Stimulated activated CD4-positive, alpha-beta T cell treated with anti-CD3 and anti-CD28 coated beads, TNF-alpha, amount 100 ng/mL, for 24 hours (primary cell): ENCODE measurements around the gene CACNG7.
"Not testable (repeated sequence)": the region's sequence is repeated elsewhere in the genome, so short reads cannot be mapped to it uniquely, and the experiment has no call there.

ENCODE experiments used
- DNase-seq, 3 experiments: peaks; one replicate each; pipeline ENCODE4 v3.0.0-alpha.2; 2020; ENCODE audit warnings: low read depth in 3 of 3

Gene CACNG7

DNA sequence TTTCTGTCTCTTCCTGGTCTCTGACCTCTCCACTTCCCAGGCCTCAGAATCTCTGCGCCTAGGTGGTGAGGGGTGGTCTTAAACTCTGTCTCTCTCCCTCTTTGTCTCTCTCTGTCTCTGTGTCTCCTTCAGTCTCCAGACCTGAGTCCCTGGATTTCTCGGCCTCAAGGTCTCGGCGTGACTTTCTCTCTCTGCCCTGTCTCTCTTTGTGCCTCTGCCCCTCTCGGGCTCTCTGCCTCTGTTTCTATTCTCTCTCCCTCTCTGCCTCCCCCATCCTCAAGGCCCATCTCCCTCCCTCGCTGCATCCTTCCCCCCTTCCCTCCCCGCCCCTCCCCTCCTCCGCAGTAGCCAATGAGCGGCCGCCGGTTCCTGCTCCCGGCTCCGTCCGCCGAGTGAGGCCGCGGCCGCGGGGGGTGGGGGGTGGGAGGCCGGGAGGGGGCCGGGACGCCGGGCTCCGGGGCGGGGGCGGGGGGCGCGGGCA, at the start of gene CACNG7:
CACNG7 (plus strand) TSS at position 344 of the 481 bp plus-strand sequence. CDS start 3,554 bp downstream, outside the sequence.
- DNase-seq, result no peak

DNA sequence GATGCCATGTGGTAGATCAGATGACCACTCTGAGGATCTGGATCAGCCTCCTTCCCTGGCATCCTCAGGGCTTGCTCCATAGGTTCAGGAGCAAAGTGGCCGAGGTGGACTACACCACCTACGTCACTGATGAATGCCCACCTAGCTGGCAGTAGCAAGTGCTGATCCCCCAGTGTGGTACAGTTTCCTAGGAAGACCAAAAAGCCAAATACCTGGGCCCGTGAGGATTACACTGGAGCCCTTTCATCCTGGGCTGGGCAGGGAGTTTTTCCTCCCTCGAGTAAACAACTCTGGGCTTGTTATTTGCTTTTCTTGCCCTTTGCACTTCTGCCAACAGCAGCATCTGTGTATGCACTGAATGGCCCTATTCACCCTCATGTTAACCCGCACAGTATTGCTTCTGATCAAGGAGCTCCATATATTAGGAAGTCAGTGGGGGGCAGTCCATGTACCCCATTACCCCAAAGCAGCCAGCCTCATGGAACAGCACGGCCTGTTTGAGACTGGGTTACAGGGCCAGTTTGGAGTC, 44.7 kb upstream of the CACNG7 start:
- DNase-seq, result no peak

DNA sequence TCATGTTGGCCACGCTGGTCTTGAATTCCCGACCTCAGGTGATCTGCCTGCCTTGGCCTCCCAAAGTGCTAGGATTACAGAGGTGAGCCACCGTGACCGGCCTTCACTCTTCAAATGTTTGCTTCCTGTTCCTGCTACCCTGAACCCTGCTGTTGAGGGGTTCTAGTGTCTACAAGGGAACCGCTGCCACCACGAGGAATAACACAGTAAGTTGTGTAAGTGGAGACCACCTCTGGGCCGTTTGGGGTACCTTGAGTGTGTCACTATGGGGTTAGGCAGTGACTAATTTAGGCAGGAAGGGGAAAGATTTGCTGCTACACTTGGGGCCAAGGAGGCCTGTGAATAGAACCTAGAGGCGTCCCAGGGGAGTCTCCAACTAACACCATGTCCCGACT, 43.6 kb upstream of the CACNG7 start:
- no peak for DNase-seq

- DNase-seq, result peak in 1 of 3 experiments; percentile 56
Measured at GRCh38 chr19:53865918-53866864, 42.9 kb upstream of the CACNG7 start.

- no peak for DNase-seq
Measured at GRCh38 chr19:53866865-53867224, 42.2 kb upstream of the CACNG7 start.

GRCh38 chr19:53867225-53868090, 41.6 kb upstream of the CACNG7 start, which contains the start of gene MYADM:
Gene MYADM, plus strand, starts transcription at chr19:53867883. Its CDS starts 5,647 bp downstream, at chr19:53873530.
- peak; percentile 95 to 98 (median 96) for DNase-seq

- no peak for DNase-seq
Measured at GRCh38 chr19:53868091-53868891, 40.8 kb upstream of the CACNG7 start.

- peak; percentile 46 to 86 (median 47) for DNase-seq
Measured at GRCh38 chr19:53868892-53869804, 39.9 kb upstream of the CACNG7 start.

GRCh38 chr19:53869805-53870484, 39.1 kb upstream of the CACNG7 start:
- not testable (repeated sequence) for DNase-seq

GRCh38 chr19:53870485-53870844, 38.6 kb upstream of the CACNG7 start:
- DNase-seq, result no peak

GRCh38 chr19:53871454-53871853, 37.6 kb upstream of the CACNG7 start:
- DNase-seq, result no peak

GRCh38 chr19:53872762-53873161, 36.3 kb upstream of the CACNG7 start:
- DNase-seq, result no peak

- no peak for DNase-seq
Measured at GRCh38 chr19:53873773-53874605, 35.1 kb upstream of the CACNG7 start.

- no peak for DNase-seq
Measured at GRCh38 chr19:53874606-53874990, 34.5 kb upstream of the CACNG7 start.

DNA sequence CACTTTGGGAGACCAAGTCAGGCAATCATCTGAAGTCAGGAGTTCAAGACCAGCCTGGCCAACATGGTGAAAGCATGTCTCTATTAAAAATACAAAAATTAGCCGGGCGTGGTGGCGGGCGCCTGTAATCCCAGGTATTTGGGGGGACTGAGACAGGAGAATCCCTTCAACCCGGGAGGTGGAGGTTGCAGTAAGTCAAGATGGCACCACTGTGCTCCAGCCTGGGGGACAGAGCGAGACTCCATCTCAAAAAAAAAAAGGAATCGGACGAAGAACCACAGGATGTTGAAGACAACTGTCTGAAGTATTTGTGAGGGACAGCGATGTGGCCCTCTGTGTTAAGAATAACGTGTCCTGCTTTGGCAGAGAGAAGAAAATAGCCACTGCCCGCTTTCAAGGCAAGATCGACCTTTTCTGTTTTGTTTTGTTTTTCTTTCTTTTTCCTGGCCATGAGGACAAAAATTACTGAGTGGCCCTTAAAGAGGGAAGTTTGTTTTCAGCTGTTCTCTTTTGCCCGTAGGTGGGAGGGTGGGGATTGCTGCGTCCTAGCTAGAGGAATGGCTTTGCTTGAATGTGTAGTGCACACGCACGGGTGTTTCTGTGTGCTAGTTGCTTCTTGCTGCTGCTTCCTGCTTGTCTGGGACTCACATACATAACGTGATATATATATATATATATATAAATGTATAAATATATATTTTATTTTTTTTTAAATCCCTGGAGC, 33.3 kb upstream of the CACNG7 start:
- DNase-seq, result no peak

DNA sequence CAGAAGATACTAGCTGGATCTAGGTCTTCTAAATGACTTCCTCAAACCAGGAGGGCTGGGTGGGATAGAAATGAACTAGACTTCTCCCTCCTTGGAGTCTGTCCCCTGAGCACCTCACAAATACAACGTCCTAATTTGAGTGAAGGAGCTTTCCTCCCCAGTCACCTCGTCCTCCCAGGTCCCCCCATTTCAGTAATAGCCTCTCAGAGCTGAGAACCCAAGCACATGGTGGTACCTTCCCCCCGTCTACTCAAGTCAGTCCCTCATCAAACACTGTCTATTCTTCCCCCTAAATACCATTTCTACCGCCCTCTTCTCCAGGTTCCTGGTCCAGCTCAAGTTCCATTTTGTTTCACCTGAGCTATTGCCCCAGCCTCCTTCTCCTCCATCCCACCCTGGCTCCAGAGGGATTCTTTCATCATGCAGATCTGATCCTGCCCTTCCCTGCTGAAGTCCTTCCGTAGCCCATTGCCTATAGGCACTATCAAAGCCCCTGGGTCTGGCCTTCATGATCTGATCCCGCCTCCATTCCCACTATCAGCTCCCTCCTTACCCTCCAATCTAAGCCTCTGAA, 32.3 kb upstream of the CACNG7 start:
- DNase-seq, result no peak

- no peak for DNase-seq
Measured at GRCh38 chr19:53877361-53877766, 31.7 kb upstream of the CACNG7 start.

GRCh38 chr19:53878776-53879139, 30.3 kb upstream of the CACNG7 start:
- DNase-seq, result no peak
